H9 (cell line): Measurements from ENCODE around the gene CAPN14. TPM values are rescaled to one million over a fixed set of nuclear protein-coding genes. Genes with fewer than 3 reads are reported as not detected.

Experiments
- DNase-seq: peaks from one replicate; pipeline ENCODE4 v3.0.0-alpha.2; 2017
- H2AFZ ChIP-seq: one replicate; pipeline ENCODE4 v1.6.1; 2013; ENCODE audit warnings: mild to moderate bottlenecking, low read length, control low read depth, moderate library complexity
- H2AK5ac ChIP-seq: 2 replicates; pipeline ENCODE4 v1.6.1; 2013; ENCODE audit warnings: low read length, control low read depth, mixed read lengths; ENCODE audit not compliant: insufficient read length
- H2BK120ac ChIP-seq: one replicate; pipeline ENCODE4 v1.6.1; 2013; ENCODE audit warnings: low read depth, mild to moderate bottlenecking, low read length, control low read depth, inconsistent platforms; ENCODE audit not compliant: poor library complexity, severe bottlenecking
- H2BK12ac ChIP-seq: 2 replicates; pipeline ENCODE4 v1.6.1; 2013; ENCODE audit warnings: low read length, control low read depth, mixed read lengths, low read depth; ENCODE audit not compliant: insufficient read length
- H2BK15ac ChIP-seq: 2 replicates; pipeline ENCODE4 v1.6.1; 2013; ENCODE audit warnings: low read depth, low read length, control low read depth
- H2BK20ac ChIP-seq: one replicate; pipeline ENCODE4 v1.6.1; 2013; ENCODE audit warnings: low read depth, mild to moderate bottlenecking, low read length, control low read depth, inconsistent platforms; ENCODE audit not compliant: poor library complexity, severe bottlenecking
- H2BK5ac ChIP-seq: 2 replicates; pipeline ENCODE4 v1.6.1; 2013; ENCODE audit warnings: low read length, control low read depth, mixed read lengths; ENCODE audit not compliant: insufficient read length
- H3K14ac ChIP-seq: 2 replicates; pipeline ENCODE4 v1.6.1; 2013; ENCODE audit warnings: low read length, control low read depth; ENCODE audit not compliant: insufficient read depth
- H3K18ac ChIP-seq: 2 replicates; pipeline ENCODE4 v1.6.1; 2013; ENCODE audit warnings: low read depth, mild to moderate bottlenecking, mixed read lengths, low read length, control low read depth; ENCODE audit not compliant: insufficient read length
- H3K23ac ChIP-seq: 2 replicates; pipeline ENCODE4 v1.6.1; 2013; ENCODE audit warnings: low read length, control low read depth, mixed read lengths, low read depth; ENCODE audit not compliant: insufficient read length
- H3K23me2 ChIP-seq: 2 replicates; pipeline ENCODE4 v1.6.1; 2013; ENCODE audit warnings: low read depth, mild to moderate bottlenecking, mixed read lengths, low read length, control low read depth; ENCODE audit not compliant: insufficient read length, poor library complexity, severe bottlenecking
- H3K27ac ChIP-seq: 2 replicates; pipeline ENCODE4 v1.5.1; 2013; ENCODE audit warnings: low read length, control low read depth, mixed read lengths, low read depth; ENCODE audit not compliant: insufficient read length
- H3K27me3 ChIP-seq: 2 replicates; pipeline ENCODE4 v1.6.1; 2013; ENCODE audit warnings: low read length, control low read depth, inconsistent platforms; ENCODE audit not compliant: insufficient read depth
- H3K4ac ChIP-seq: 2 replicates; pipeline ENCODE4 v1.6.1; 2013; ENCODE audit warnings: low read depth, mild to moderate bottlenecking, control low read depth, inconsistent platforms, low read length, moderate library complexity
- H3K4me1 ChIP-seq: 2 replicates; pipeline ENCODE4 v1.6.1; 2013; ENCODE audit warnings: low read length, control low read depth, inconsistent platforms; ENCODE audit not compliant: insufficient read depth
- H3K4me2 ChIP-seq: 2 replicates; pipeline ENCODE4 v1.6.1; 2013; ENCODE audit warnings: low read length, control low read depth, mixed read lengths; ENCODE audit not compliant: insufficient read length, insufficient read depth
- H3K56ac ChIP-seq: 2 replicates; pipeline ENCODE4 v1.6.1; 2013; ENCODE audit warnings: low read depth, mild to moderate bottlenecking, mixed read lengths, low read length, control low read depth; ENCODE audit not compliant: insufficient read length
- H3K79me1 ChIP-seq: 2 replicates; pipeline ENCODE4 v1.6.1; 2013; ENCODE audit warnings: low read depth, mild to moderate bottlenecking, moderate library complexity, low read length, control low read depth, inconsistent platforms; ENCODE audit not compliant: insufficient read depth, poor library complexity, severe bottlenecking
- H3K79me2 ChIP-seq: 2 replicates; pipeline ENCODE4 v1.6.1; 2013; ENCODE audit warnings: low read length, control low read depth, inconsistent platforms; ENCODE audit not compliant: insufficient read depth
- H3K9ac ChIP-seq: 2 replicates; pipeline ENCODE4 v1.6.1; 2013; ENCODE audit warnings: low read length, control low read depth, mixed read lengths; ENCODE audit not compliant: insufficient read length; ENCODE audit errors: extremely low read depth
- H3K9me3 ChIP-seq: one replicate; pipeline ENCODE4 v1.6.1; 2013; ENCODE audit warnings: low read depth, low read length, inconsistent platforms; ENCODE audit not compliant: control insufficient read depth
- H3T11ph ChIP-seq: one replicate; pipeline ENCODE4 v1.6.1; 2013; ENCODE audit warnings: mild to moderate bottlenecking, low read length, control low read depth, inconsistent platforms
- H4K20me1 ChIP-seq: one replicate; pipeline ENCODE4 v1.6.1; 2013; ENCODE audit not compliant: control insufficient read depth, insufficient read length, insufficient read depth
- H4K5ac ChIP-seq: 2 replicates; pipeline ENCODE4 v1.6.1; 2013; ENCODE audit warnings: low read depth, mild to moderate bottlenecking, mixed read lengths, low read length, control low read depth; ENCODE audit not compliant: insufficient read length
- H4K8ac ChIP-seq: replicated peaks from 2 replicates; pipeline ENCODE4 v1.6.1; 2013; ENCODE audit warnings: low read length, control low read depth, mixed read lengths, low read depth; ENCODE audit not compliant: insufficient read length
- H4K91ac ChIP-seq: 2 replicates; pipeline ENCODE4 v1.6.1; 2013; ENCODE audit warnings: low read depth, mild to moderate bottlenecking, moderate library complexity, mixed read lengths, low read length, control low read depth; ENCODE audit not compliant: insufficient read length
- H3K27ac Mint-ChIP-seq, 3 experiments: 2 replicates in 2 of 3; 3 replicates in 1 of 3; pipeline ENCODE4 v1.8.0; 2020 to 2021; ENCODE audit warnings: mixed read lengths in 3 of 3, mild to moderate bottlenecking in 1 of 3, moderate library complexity in 1 of 3
- H3K27me3 Mint-ChIP-seq: 2 replicates; pipeline ENCODE4 v1.8.0; 2021; ENCODE audit warnings: low read depth, mild to moderate bottlenecking, moderate library complexity, mixed read lengths
- H3K36me3 Mint-ChIP-seq, 3 experiments: 2 replicates in 2 of 3; 3 replicates in 1 of 3; pipeline ENCODE4 v1.8.0; 2020 to 2021; ENCODE audit warnings: low read depth in 3 of 3, mixed read lengths in 3 of 3; ENCODE audit not compliant: insufficient read depth in 1 of 3
- H3K4me1 Mint-ChIP-seq, 2 experiments: 2 replicates each; pipeline ENCODE4 v1.8.0; 2020; ENCODE audit warnings: mixed read lengths in 2 of 2
- H3K4me3 Mint-ChIP-seq, 2 experiments: 2 replicates in 1 of 2; 3 replicates in 1 of 2; pipeline ENCODE4 v1.8.0; 2020 to 2021; ENCODE audit warnings: mild to moderate bottlenecking in 2 of 2, mixed read lengths in 2 of 2, moderate library complexity in 1 of 2
- H3K9me3 Mint-ChIP-seq, 2 experiments: 2 replicates in 1 of 2; 3 replicates in 1 of 2; pipeline ENCODE4 v1.8.0; 2020; ENCODE audit warnings: mild to moderate bottlenecking in 2 of 2, mixed read lengths in 2 of 2, moderate library complexity in 1 of 2
- CTCF ChIP-seq: fragments of 200-600 bp; sonication (generic); conservative IDR thresholded peaks from 3 replicates; pipeline ENCODE4 v1.8.0; 2021; ENCODE audit warnings: antibody characterized with exemption, mild to moderate bottlenecking
- total RNA-seq: library from RNA; stranded (reverse); gene quantifications from 2 replicates; pipeline ENCODE4 v1.2.1, GENCODE V29; 2021

CAPN14 gene
- total RNA-seq, 1 experiment from 2014 or later, result 0.09 TPM

- Histone ChIP-seq H3K27me3 (no peaks in the 10 kb centered on the region), H2AFZ (no peak overlapping the region), H4K8ac (no peak overlapping the region)
These were observed 13.4 kb downstream of the CAPN14 start for GRCh38 chr2:31203916-31204315.

More at GRCh38 chr2:31203916-31204315, 13.4 kb downstream of the CAPN14 start:
- H3K23me2 ChIP-seq, result no peaks in the 10 kb centered on the region
- H4K91ac ChIP-seq, result no peak overlapping the region
- H3K9ac ChIP-seq, result no peak overlapping the region
- no peak overlapping the region for H2BK15ac ChIP-seq
- no peak overlapping the region for H2AK5ac ChIP-seq
- Mint-ChIP-seq H3K4me1 (peaks cover 13 to 17% of the 10 kb centered on the region in 2 experiments), H3K9me3 (no peaks in the 10 kb centered on the region), H3K36me3 (no peaks in the 10 kb centered on the region), H3K27ac (no peak overlapping the region), H3K4me3 (no peak overlapping the region), H3K27me3 (peaks cover 4% of the 10 kb centered on the region)
- no peak overlapping the region for H2BK5ac ChIP-seq
- H3K14ac ChIP-seq, result no peak overlapping the region
- H3K9me3 ChIP-seq, result no peaks in the 10 kb centered on the region
- no peak overlapping the region for H2BK20ac ChIP-seq
- no peak overlapping the region for H4K5ac ChIP-seq
- TF ChIP-seq CTCF, result no peak
- H3K4me2 ChIP-seq, result no peak overlapping the region
- no peak overlapping the region for H2BK120ac ChIP-seq
- no peak overlapping the region for H3K4ac ChIP-seq
- no peaks in the 10 kb centered on the region for H3K79me2 ChIP-seq
- no peak overlapping the region for H3K56ac ChIP-seq
- no peak overlapping the region for H3K23ac ChIP-seq
- DNase-seq, result no peak
- H3K79me1 ChIP-seq, result no peaks in the 10 kb centered on the region
- no peak overlapping the region for H3T11ph ChIP-seq
- no peaks in the 10 kb centered on the region for H4K20me1 ChIP-seq
- H3K27ac ChIP-seq, result no peak overlapping the region
- no peaks in the 10 kb centered on the region for H3K4me1 ChIP-seq
- H3K18ac ChIP-seq, result no peak overlapping the region
- H2BK12ac ChIP-seq, result no peak overlapping the region
